ENCODE data around the gene AXIN2.
"Not testable (repeated sequence)": the region's sequence is repeated elsewhere in the genome, so short reads cannot be mapped to it uniquely, and the experiment has no call there.

AXIN2 gene

GRCh38 chr17:65509032-65509431 lies 52.4 kb downstream of the AXIN2 start:
- Histone ChIP-seq H3K27me3 (ENCODE audit: insufficient read depth, low read length, poor library complexity, severe bottlenecking) (no peaks in the 10 kb centered on the region), H3K9me3 (ENCODE audit: insufficient read depth, low read depth, low read length) (no peaks in the 10 kb centered on the region), H3K9ac (ENCODE audit: low read depth, low read length, poor library complexity, severe bottlenecking) (no peak overlapping the region), H3K36me3 (ENCODE audit: insufficient read depth, low read length) (no peaks in the 10 kb centered on the region), H3F3A (ENCODE audit: low read depth) (no peaks in the 10 kb centered on the region), H2AFZ (ENCODE audit: low read length) (no peak overlapping the region), H3K4me2 (ENCODE audit: low read depth, low read length, poor library complexity, severe bottlenecking) (no peak overlapping the region), H3K4me3 (ENCODE audit: low read length, poor library complexity, severe bottlenecking) (no peak overlapping the region), H3K79me2 (ENCODE audit: insufficient read depth, low read length) (no peaks in the 10 kb centered on the region), H3K9me2 (replicated peaks; ENCODE audit: low read depth, low read length) (no peaks in the 10 kb centered on the region), H3K4me1 (ENCODE audit: insufficient read depth, low read length, poor library complexity, severe bottlenecking) (no peaks in the 10 kb centered on the region), H4K20me1 (ENCODE audit: insufficient read depth, low read length, poor library complexity, severe bottlenecking) (no peaks in the 10 kb centered on the region)
- no peak for TF ChIP-seq EZH2phosphoT487 (IDR thresholded peaks at IDR 0.05; ENCODE audit: borderline replicate concordance)
- TF ChIP-seq CTCF (conservative IDR thresholded peaks at IDR 0.05; ENCODE audit: low read length) = no peak

- H3K36me3 ChIP-seq (ENCODE audit: insufficient read depth, low read length); H2AFZ ChIP-seq (ENCODE audit: low read length); H3K4me2 ChIP-seq (ENCODE audit: low read depth, low read length, poor library complexity, severe bottlenecking); H3K4me3 ChIP-seq (ENCODE audit: low read length, poor library complexity, severe bottlenecking); H3K9me2 ChIP-seq (replicated peaks; ENCODE audit: low read depth, low read length); H3K79me2 ChIP-seq (ENCODE audit: insufficient read depth, low read length); H4K20me1 ChIP-seq (ENCODE audit: insufficient read depth, low read length, poor library complexity, severe bottlenecking); H3K9ac ChIP-seq (ENCODE audit: low read depth, low read length, poor library complexity, severe bottlenecking); H3K4me1 ChIP-seq (ENCODE audit: insufficient read depth, low read length, poor library complexity, severe bottlenecking); H3K27me3 ChIP-seq (ENCODE audit: insufficient read depth, low read length, poor library complexity, severe bottlenecking); H3F3A ChIP-seq (ENCODE audit: low read depth); H3K9me3 ChIP-seq (ENCODE audit: insufficient read depth, low read depth, low read length): not testable (repeated sequence)
Measured at GRCh38 chr17:65504673-65505072, 56.8 kb downstream of the AXIN2 start.

GRCh38 chr17:65504141-65504540 lies 57.3 kb downstream of the AXIN2 start:
- H4K20me1 ChIP-seq (ENCODE audit: insufficient read depth, low read length, poor library complexity, severe bottlenecking) = no peaks in the 10 kb centered on the region
- no peaks in the 10 kb centered on the region for H3F3A ChIP-seq (ENCODE audit: low read depth)
- no peaks in the 10 kb centered on the region for H3K36me3 ChIP-seq (ENCODE audit: insufficient read depth, low read length)
- H3K4me2 ChIP-seq (ENCODE audit: low read depth, low read length, poor library complexity, severe bottlenecking) = no peak overlapping the region
- H3K4me1 ChIP-seq (ENCODE audit: insufficient read depth, low read length, poor library complexity, severe bottlenecking) = no peaks in the 10 kb centered on the region
- no peak for TF ChIP-seq EZH2phosphoT487 (IDR thresholded peaks at IDR 0.05; ENCODE audit: borderline replicate concordance)
- no peak for TF ChIP-seq CTCF (conservative IDR thresholded peaks at IDR 0.05; ENCODE audit: low read length)
- H3K27me3 ChIP-seq (ENCODE audit: insufficient read depth, low read length, poor library complexity, severe bottlenecking) = no peaks in the 10 kb centered on the region
- no peaks in the 10 kb centered on the region for H3K9me3 ChIP-seq (ENCODE audit: insufficient read depth, low read depth, low read length)
- H2AFZ ChIP-seq (ENCODE audit: low read length) = no peak overlapping the region
- H3K9ac ChIP-seq (ENCODE audit: low read depth, low read length, poor library complexity, severe bottlenecking) = no peak overlapping the region
- H3K79me2 ChIP-seq (ENCODE audit: insufficient read depth, low read length) = no peaks in the 10 kb centered on the region
- H3K4me3 ChIP-seq (ENCODE audit: low read length, poor library complexity, severe bottlenecking) = no peak overlapping the region
- H3K9me2 ChIP-seq (replicated peaks; ENCODE audit: low read depth, low read length) = no peaks in the 10 kb centered on the region

- TF ChIP-seq CTCF (conservative IDR thresholded peaks at IDR 0.05; ENCODE audit: low read length) (no peak), EZH2phosphoT487 (IDR thresholded peaks at IDR 0.05; ENCODE audit: borderline replicate concordance) (no peak)
- no peaks in the 10 kb centered on the region for H3K79me2 ChIP-seq (ENCODE audit: insufficient read depth, low read length)
- H3F3A ChIP-seq (ENCODE audit: low read depth) = no peaks in the 10 kb centered on the region
- no peak overlapping the region for H2AFZ ChIP-seq (ENCODE audit: low read length)
- H4K20me1 ChIP-seq (ENCODE audit: insufficient read depth, low read length, poor library complexity, severe bottlenecking) = no peaks in the 10 kb centered on the region
- no peak overlapping the region for H3K4me2 ChIP-seq (ENCODE audit: low read depth, low read length, poor library complexity, severe bottlenecking)
- H3K27me3 ChIP-seq (ENCODE audit: insufficient read depth, low read length, poor library complexity, severe bottlenecking) = no peaks in the 10 kb centered on the region
- no peak overlapping the region for H3K9ac ChIP-seq (ENCODE audit: low read depth, low read length, poor library complexity, severe bottlenecking)
- H3K9me3 ChIP-seq (ENCODE audit: insufficient read depth, low read depth, low read length) = no peaks in the 10 kb centered on the region
- H3K4me1 ChIP-seq (ENCODE audit: insufficient read depth, low read length, poor library complexity, severe bottlenecking) = no peaks in the 10 kb centered on the region
- no peaks in the 10 kb centered on the region for H3K36me3 ChIP-seq (ENCODE audit: insufficient read depth, low read length)
- no peaks in the 10 kb centered on the region for H3K9me2 ChIP-seq (replicated peaks; ENCODE audit: low read depth, low read length)
- no peak overlapping the region for H3K4me3 ChIP-seq (ENCODE audit: low read length, poor library complexity, severe bottlenecking)
Measured at GRCh38 chr17:65503557-65503956, 57.9 kb downstream of the AXIN2 start.
